ENCODE measurements around the gene CNTN5.
"Not testable (repeated sequence)": the region's sequence is repeated elsewhere in the genome, so short reads cannot be mapped to it uniquely, and the experiment has no call there.

CNTN5 gene

DNA sequence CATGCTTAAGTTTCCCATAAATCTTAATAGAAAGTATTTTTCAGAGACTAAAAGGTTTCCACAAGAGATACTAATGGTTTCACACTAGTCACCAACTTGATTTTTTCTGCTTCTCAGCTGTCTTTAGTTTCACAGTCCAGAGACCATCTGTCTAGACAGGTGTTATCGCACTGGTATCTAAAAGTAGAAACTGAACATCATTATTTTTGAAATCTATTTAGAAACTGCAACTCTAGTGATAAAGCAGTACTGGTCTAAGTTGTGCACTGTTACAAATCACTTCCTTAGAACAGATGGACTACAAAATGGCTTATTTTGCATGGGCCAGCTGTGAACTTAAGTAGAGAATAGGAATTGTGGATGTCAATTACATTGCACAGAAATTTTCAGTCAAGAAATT is 78.0 kb downstream of the CNTN5 start:
- TF ChIP-seq, protein P1, sequence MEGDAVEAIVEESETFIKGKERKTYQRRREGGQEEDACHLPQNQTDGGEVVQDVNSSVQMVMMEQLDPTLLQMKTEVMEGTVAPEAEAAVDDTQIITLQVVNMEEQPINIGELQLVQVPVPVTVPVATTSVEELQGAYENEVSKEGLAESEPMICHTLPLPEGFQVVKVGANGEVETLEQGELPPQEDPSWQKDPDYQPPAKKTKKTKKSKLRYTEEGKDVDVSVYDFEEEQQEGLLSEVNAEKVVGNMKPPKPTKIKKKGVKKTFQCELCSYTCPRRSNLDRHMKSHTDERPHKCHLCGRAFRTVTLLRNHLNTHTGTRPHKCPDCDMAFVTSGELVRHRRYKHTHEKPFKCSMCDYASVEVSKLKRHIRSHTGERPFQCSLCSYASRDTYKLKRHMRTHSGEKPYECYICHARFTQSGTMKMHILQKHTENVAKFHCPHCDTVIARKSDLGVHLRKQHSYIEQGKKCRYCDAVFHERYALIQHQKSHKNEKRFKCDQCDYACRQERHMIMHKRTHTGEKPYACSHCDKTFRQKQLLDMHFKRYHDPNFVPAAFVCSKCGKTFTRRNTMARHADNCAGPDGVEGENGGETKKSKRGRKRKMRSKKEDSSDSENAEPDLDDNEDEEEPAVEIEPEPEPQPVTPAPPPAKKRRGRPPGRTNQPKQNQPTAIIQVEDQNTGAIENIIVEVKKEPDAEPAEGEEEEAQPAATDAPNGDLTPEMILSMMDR (IDR thresholded peaks at IDR 0.05; ENCODE audit: insufficient read depth, missing control alignments) = no peak
- FAIRE-seq = peak; percentile 21
- no peak for DNase-seq (ENCODE audit: insufficient read length, low spot score)

DNA sequence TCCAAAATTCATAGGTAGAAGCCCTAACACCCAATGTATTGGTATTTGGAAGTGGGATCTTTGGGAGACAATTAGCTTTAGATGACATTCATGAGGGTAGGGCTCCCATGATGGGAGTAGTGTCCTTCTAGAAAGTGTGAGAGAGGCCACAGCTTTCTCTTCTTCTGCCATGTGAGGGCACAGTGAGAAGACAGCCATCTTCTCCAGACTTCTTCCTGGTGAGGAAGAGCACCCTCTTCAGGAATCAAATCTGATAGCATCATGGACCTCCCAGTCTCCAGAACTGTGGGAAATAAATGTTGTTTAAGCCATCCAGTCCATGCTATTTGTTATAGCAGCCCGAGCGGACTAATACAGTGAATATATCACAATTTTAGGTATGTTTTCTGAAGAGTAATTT is 96.9 kb downstream of the CNTN5 start:
- FAIRE-seq (no peak), DNase-seq (ENCODE audit: insufficient read length, low spot score) (no peak)
- TF ChIP-seq, protein P1 (IDR thresholded peaks at IDR 0.05; ENCODE audit: insufficient read depth, missing control alignments) = no peak

DNA sequence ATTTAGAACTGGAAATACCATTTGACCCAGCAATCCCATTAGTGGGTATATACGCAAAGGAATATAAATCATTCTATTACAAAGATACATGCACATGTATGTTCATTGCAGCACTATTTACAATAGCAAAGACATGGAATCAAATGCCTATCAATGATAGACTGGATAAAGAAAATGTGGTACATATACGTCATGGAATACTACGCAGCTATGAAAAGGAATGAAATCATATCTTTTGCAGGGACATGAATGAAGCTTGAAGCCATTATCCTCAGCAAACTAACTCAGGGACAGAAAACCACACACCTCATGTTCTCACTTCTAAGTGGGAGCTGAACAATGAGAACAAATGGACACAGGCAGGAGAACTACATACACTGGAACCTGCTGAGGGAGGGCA is 113.1 kb downstream of the CNTN5 start:
- not testable (repeated sequence) for DNase-seq (ENCODE audit: insufficient read length, low spot score); FAIRE-seq

DNA sequence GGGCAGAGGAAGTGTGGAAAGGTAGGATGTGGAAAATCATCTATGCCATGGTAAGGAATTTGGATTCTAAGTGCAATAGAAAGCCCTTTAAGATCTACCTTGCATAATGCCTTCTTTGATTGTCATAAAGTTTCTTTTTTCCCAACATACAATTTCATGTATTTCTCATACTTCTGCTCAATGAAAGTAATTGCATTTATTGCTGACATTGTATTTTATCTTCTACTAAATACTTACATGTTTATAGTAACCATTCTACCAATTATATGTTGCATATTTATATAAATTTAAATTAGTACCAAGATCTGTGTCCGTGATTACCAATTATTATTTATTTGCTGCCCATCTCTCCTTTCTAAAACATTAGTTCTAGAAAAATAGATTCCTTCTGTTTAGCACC is 114.8 kb downstream of the CNTN5 start:
- TF ChIP-seq, protein P1 (IDR thresholded peaks at IDR 0.05; ENCODE audit: insufficient read depth, missing control alignments) = no peak
- no peak for FAIRE-seq
- DNase-seq (ENCODE audit: insufficient read length, low spot score) = no peak

DNA sequence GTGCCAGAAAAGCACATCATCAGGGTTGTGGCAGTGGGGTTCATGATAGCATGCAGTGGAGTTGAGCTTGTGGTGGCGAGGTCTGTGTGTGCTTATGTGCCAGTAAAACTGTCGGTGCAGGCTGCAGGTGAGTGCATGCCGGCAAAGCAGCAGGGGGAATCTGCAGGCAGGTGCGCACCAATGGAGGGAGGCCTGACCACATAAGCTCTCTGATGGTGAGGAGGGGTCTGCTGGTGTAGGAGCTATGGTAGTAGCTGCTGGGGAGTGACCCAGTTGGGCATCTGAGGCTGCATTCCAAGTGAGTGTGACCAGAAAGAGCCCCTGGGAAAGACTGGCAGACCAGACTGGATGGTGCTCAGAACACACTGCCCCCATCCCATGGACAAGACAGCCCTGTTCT is 121.5 kb downstream of the CNTN5 start:
- FAIRE-seq (no peak), DNase-seq (ENCODE audit: insufficient read length, low spot score) (no peak)
- TF ChIP-seq, protein P1 (IDR thresholded peaks at IDR 0.05; ENCODE audit: insufficient read depth, missing control alignments) = no peak

DNA sequence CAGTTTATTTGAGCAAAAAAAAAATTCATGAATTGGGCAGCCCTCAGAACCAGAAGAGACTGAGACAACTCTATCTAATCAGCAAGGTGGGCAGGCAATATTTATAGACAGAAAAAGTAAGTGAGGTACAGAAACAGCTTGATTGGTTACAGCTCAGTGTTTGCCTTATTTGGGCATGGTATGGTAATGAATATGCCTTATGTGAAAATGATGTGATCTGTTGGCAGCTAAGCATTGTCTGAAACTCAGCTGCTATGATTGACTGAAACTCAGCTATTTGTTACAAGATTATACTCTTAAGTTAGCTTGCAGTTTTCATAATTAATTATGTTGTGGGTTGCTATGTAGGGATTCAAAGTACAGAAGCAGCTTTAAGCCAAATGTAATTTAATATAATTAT is 127.6 kb downstream of the CNTN5 start:
- TF ChIP-seq, protein P1 (IDR thresholded peaks at IDR 0.05; ENCODE audit: insufficient read depth, missing control alignments) = no peak
- DNase-seq (ENCODE audit: insufficient read length, low spot score) (no peak), FAIRE-seq (no peak)

DNA sequence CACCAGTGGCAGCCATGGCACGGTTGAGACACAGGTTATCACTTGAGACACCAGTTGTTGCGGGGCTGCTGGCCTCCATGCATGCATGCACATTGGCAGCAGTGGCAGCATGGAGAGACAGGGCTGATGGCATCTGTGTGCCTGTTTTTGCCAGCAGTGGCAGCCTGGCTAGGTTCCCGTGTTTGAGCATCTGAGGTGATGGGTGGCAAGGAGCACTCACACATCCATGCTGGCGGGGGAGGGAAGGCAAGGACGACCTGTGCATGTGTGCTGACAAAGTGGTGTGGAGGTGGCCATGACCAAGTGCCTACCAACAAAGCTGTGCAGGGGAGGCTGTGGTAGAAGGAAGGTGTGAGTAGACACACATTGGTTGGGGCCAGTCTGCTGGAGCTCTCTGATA is 133.5 kb downstream of the CNTN5 start:
- no peak for FAIRE-seq
- no peak for DNase-seq (ENCODE audit: insufficient read length, low spot score)
- TF ChIP-seq, protein P1 (IDR thresholded peaks at IDR 0.05; ENCODE audit: insufficient read depth, missing control alignments) = no peak

DNA sequence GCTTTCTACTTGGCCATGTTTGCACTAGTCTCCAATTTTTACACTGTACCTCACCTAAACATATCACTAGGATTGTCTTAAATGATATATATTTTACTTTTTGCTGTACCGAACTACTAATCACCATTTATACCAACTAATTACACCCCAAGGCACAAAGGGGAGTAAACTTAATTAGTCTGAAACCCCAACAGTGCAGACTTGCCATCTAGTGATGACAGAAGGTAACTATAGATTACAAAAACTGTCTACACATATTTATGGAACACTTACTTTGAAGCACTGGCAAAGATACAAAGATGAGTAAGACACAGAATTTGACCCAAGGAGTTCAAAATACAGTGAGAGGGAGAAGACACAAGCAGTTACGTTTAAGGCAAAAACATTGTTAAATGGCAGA is 139.7 kb downstream of the CNTN5 start:
- TF ChIP-seq, protein P1 (IDR thresholded peaks at IDR 0.05; ENCODE audit: insufficient read depth, missing control alignments) = no peak
- FAIRE-seq (no peak), DNase-seq (ENCODE audit: insufficient read length, low spot score) (no peak)
